A549 (cell line): ENCODE results near the gene ALPG.

Experiments used
- HDAC2 ChIP-seq: fragments of 200-600 bp; sonication (generic); IDR thresholded peaks from 2 replicates; pipeline ENCODE4 v1.6.1; 2016
- POLR2A ChIP-seq: IDR thresholded peaks from 2 replicates; pipeline ENCODE4 v1.6.1; 2012; ENCODE audit warnings: mild to moderate bottlenecking, low read length
- POLR2AphosphoS2 ChIP-seq: conservative IDR thresholded peaks from 2 replicates; pipeline ENCODE4 v1.6.1; 2012; ENCODE audit warnings: low read length, improper control_type of control experiment, inconsistent platforms
- ZC3H11A ChIP-seq: fragments of 450-650 bp; IDR thresholded peaks from 2 replicates; pipeline ENCODE4 v1.6.1; 2014; ENCODE audit warnings: antibody characterized with exemption, mild to moderate bottlenecking
- TF ChIP-seq, protein P1 (sequence below): fragments of >200 bp; sonication (Bioruptor Twin); formaldehyde crosslinking; IDR thresholded peaks from 3 replicates; pipeline ENCODE4 v1.5.1; 2016
- TF ChIP-seq, protein P2 (sequence below): IDR thresholded peaks from 2 replicates; pipeline ENCODE4 v1.6.1; 2012; ENCODE audit warnings: low read depth, borderline replicate concordance

DNA sequence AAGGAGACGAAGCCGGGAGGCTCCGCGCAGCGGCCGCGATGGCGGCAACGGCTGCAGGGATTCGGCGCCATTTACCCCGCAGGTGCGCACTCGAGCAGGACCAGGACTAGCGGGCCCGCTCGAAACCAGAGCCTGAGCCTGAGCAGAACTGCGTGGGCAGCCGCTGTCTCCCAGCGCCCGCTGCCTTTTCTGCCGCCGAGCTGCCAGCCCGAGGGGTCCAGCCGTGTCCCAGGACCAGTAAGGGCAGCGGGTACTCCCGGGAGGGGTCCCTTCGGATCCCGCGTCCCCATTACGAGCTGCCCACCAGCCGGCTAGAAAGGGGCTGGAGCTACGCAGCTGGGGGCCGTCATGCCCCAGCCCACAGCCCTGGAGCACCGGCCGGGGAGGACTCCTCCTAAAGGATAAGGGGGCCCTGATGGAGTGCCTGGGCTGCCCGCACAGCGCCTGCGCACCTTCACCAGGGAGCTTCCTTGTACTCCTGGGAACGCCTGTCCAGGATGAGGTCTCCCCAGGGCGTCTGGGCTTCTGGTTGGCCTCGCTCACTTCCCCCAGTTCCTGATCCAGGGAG is 18.2 kb upstream of the ALPG start:
- TF ChIP-seq, protein P1, sequence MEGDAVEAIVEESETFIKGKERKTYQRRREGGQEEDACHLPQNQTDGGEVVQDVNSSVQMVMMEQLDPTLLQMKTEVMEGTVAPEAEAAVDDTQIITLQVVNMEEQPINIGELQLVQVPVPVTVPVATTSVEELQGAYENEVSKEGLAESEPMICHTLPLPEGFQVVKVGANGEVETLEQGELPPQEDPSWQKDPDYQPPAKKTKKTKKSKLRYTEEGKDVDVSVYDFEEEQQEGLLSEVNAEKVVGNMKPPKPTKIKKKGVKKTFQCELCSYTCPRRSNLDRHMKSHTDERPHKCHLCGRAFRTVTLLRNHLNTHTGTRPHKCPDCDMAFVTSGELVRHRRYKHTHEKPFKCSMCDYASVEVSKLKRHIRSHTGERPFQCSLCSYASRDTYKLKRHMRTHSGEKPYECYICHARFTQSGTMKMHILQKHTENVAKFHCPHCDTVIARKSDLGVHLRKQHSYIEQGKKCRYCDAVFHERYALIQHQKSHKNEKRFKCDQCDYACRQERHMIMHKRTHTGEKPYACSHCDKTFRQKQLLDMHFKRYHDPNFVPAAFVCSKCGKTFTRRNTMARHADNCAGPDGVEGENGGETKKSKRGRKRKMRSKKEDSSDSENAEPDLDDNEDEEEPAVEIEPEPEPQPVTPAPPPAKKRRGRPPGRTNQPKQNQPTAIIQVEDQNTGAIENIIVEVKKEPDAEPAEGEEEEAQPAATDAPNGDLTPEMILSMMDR: no peak
- TF ChIP-seq HDAC2 (no peak), ZC3H11A (no peak), POLR2AphosphoS2 (no peak), POLR2A (no peak)
- TF ChIP-seq, protein P2, sequence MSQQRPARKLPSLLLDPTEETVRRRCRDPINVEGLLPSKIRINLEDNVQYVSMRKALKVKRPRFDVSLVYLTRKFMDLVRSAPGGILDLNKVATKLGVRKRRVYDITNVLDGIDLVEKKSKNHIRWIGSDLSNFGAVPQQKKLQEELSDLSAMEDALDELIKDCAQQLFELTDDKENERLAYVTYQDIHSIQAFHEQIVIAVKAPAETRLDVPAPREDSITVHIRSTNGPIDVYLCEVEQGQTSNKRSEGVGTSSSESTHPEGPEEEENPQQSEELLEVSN: no peak
